HG03378 (cell line): ENCODE results near the gene RASGRF1.
"Not testable (repeated sequence)": the region's sequence is repeated elsewhere in the genome, so short reads cannot be mapped to it uniquely, and the experiment has no call there.

ENCODE experiments used
- ATAC-seq: cut with Tn5 transposase; IDR thresholded peaks from one replicate; pipeline ENCODE4 v1.9.1; 2021; ENCODE audit warnings: mild to moderate bottlenecking, moderate library complexity; ENCODE audit not compliant: unreplicated experiment

RASGRF1 gene

DNA sequence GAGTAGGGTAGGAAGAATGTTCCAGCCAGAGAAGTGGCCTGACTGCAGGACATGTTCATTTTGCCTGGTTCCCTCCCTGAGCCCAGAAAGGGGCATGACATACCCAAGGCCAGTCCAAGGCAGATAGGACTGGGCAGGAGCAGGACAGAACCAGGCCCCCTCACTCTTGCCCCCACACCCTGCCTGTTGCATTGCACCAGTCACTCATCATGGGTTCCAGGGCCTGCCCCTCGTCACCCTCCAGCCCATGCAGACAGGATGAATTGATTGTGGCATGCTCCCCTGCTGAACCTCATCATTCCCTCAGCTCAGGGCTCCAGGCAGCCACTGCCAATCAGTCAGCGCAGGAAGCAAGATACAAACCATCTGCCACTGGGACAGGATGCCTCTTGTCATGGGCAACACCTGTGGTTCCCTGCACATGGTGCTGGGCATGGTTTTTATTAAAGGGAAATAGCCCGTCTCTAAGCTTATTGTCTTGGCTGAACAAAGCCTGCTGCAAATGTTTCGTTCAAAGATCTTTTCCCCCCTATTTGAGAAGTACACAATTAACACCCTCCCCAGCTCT, 48.9 kb downstream of the RASGRF1 start:
- no peak for ATAC-seq

GRCh38 chr15:79037848-79038247, 52.7 kb downstream of the RASGRF1 start:
- no peak for ATAC-seq

GRCh38 chr15:79036323-79036722, 54.3 kb downstream of the RASGRF1 start:
- no peak for ATAC-seq

DNA sequence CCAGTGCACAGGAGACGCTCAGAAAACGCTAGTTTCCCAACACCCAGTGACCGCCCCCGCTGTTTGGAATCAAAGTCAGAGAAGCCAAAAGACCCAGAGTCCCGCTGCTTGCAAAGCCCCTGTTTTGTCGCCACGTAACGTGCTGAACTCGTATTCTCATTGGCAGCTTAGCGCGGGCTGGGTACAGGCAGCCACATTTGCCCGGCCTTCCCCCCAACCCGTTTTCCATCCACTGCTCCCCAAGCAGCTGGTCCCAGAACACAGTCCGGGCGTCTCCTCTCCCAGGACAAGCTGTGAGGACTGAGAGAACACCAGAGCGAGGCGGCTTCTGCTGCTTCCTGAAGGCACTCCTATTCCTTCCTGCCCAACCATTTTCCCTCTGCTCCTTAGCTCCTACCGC, 54.8 kb downstream of the RASGRF1 start:
- no peak for ATAC-seq

DNA sequence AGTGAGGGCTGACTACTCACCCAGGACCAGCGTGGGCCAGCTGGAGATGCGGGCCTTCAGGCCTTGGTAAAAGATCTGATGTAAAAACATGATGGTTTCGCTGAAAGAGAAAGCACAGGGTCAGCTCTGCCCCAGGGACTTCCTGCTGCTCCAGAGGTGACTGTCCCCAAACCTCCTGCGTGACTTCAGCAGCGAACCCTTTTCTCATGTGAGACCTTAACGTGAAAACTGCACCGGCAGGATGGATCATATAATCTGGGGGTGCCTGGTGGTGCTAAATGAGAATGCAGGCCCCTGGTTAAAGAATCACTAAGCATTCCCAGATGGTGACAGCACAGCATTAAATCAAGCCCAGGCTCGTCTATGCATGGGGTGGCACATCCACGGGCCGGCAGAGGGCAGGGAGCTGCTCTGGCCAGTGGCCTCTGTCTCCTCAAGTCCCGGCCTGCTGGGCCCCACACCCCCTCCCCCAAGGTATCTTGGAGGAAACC, 55.4 kb downstream of the RASGRF1 start:
- no peak for ATAC-seq

- no peak for ATAC-seq
These were observed 56.3 kb downstream of the RASGRF1 start for GRCh38 chr15:79034284-79034683.

DNA sequence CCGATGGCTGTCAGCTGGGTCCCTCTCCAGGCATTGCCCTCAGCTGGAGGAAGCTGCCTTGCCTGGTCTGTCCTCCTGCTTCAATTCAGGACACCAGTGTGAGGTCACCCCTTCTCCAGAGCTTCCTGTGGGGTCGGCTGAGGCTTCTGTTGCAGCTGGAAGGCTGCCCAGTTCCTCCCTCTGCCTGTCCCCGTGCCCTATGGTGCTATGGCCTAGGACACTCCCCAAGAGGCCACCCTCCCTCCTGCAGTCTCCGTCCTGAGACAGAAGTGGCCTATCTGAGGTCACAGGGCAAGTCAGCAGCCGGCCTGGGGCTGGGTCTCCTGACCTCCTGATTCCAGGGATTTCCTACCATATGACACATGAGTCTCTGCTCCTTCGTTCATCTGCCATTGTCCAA, 57.9 kb downstream of the RASGRF1 start:
- ATAC-seq, result no peak

- no peak for ATAC-seq
These were observed 58.8 kb downstream of the RASGRF1 start for GRCh38 chr15:79031821-79032220.

DNA sequence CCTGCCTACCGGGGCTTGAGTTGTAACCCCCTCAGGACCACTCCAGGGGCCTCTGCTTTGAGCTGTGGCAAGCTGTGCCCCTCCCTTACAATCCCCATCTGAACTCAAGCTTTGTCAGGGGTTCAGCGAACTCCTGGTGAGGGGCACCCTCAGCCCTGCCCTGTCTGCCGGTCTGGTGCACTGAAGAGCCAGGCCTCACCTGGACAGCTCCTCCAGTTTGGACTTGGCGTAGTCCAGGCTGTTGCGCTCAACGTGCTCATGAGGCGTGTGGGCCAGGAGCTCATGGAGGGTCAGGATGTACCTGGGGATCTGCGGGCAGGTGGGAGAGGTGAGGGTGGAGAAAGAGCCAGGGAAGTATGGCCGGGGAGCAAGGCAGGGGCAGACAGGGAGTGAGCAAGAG, 59.4 kb downstream of the RASGRF1 start:
- ATAC-seq, result no peak

DNA sequence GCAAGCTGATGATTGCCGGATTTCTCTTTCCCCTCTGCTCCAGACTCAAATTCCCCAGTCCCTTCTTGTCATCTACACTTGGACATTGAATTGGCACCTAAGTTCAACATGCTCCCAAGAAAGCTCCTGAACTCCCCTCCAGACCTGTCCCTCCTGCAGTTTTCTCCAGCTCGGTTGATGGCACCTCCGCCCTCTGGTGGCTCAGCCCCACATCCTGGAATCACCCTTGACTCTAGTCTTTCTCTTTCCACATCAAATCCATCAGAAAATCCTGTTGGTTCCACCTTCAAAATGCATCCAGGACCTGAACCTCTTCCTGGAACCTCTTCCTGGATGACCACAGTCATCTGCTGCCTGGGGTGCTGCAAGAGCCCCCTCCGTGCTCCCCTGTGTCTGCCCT, 60.1 kb downstream of the RASGRF1 start:
- ATAC-seq, result no peak

- no peak for ATAC-seq
These were observed 62.1 kb downstream of the RASGRF1 start for GRCh38 chr15:79028411-79028964.

- no peak for ATAC-seq
These were observed 62.8 kb downstream of the RASGRF1 start for GRCh38 chr15:79027532-79028410.

DNA sequence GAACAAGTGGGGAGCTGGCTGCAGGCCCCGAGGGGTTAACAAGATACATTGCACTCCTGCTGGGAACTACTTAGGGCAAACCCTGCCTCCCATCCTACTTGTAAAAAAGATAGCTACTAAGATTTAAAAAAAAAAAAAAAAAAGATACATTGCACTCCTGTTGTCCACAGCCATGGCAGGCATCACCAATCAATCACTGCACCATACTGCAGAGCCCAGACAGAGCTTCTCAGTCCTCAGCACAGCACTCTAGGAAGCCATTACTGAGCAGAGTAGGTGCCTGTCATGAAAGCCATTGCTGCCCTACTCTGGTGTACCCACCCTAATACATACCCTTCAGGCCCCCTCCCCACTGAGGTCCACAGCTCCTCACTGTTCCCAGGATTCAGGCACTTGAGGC, 64.8 kb downstream of the RASGRF1 start:
- ATAC-seq, result no peak

DNA sequence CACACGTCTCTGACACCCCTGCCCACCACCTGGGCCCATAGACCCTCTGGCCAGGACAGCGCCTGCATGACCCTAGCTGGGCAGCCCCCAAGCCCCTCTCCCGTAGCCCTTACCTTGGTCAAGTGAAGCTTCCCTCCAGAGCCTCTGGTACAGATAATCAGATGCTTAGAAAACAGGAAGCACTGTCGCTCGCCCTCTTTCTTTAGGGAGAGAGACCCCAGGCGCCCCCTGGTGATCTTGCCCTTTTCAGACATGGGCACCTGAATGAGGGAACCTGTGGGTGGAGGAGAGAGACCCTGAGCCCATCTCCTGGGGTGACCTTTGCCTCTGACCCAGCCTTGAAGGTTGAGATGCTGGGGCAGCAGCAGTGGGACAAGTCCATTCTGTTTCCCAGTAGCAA, 65.4 kb downstream of the RASGRF1 start:
- ATAC-seq, result no peak

GRCh38 chr15:79024493-79024892, 66.1 kb downstream of the RASGRF1 start:
- ATAC-seq, result not testable (repeated sequence)

- no peak for ATAC-seq
These were observed 66.7 kb downstream of the RASGRF1 start for GRCh38 chr15:79023918-79024317.

DNA sequence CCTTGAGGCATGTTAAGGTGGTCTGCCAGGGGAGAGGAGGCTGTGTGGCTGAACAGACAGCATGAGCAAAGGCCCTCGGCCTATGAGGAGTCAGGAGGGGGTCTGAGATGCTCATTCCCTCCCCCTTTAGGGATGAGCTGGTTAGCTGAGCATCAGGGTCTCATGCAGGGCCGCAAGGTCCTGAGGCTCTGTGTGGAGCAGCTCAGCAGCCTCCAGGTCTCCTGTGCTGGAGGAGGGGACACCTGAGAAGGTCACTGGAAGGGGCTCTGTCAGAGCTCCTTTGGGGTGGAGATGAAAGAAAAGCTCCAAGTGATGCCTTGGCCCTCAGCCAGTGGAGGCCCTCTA, 67.1 kb downstream of the RASGRF1 start:
- no peak for ATAC-seq

DNA sequence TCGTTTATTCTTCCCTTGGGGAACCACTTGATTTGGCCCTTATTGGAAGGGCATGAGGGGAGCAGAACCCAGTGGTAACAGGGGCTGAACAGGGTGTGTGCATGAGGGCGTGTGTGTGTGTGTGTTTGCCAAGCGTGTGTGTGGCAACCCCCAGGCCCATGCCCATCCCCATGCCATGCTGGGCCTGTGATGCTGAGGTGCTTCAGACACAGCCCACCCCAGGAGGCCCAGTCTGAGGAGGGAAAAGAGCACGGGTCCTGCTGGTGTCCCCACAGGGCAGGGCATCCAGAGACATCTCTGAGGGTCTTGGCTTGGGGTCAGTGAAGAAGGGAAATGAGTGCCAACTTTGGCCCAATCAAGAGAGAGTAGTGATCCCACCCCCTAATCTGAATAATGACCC, 71.6 kb downstream of the RASGRF1 start:
- ATAC-seq, result no peak

DNA sequence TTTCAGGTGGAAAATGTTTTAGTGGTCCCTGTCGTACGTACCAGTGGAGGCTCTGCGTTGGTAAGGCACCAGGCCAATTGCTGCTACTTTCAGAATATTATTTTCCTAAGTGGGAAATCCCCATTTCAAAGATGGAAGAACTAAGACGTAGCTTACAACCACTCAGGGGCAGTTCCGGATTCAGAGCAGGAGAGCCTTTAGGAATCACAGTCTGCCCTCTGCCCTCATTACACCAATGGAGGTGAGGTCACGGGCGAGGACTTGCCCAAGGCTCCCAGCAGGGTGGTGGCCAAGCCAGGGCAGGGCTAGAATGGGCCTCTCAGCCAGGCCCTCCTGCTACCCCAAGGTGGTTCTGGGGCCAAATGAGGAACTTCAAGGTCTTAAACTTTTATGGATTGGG, 72.6 kb downstream of the RASGRF1 start:
- no peak for ATAC-seq

DNA sequence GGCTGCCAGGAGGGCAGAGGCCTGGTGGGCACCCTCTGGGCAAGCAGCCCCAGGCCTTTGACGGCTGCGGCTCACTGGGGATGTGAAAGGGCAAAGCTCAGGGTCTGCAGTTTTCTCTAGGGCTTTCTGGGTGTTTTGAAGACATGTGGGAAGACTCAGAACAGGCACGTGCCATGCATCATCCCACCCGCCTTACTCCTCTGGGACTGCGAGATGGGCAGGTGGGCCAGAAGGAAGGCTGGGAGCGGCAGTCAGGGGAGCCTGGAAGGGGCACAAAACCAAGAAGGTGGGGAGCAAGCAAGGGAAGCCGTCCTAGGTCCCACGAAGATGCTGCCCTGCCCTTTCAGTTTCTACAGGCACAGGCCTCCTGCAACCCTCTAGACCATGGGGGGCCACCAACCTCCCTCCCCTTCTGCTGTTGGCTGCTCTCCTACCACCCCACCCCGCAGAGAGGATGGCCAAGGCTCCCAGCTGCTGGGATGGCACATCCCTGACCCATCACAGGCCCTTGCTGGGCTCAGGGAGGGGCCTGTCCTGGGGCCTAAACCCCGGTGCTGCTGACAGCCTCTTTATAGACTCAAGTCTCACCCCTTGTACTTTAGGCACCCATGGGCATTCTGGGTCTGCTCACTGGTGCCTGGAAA, 73.9 kb downstream of the RASGRF1 start:
- no peak for ATAC-seq

- no peak for ATAC-seq
These were observed 75.2 kb downstream of the RASGRF1 start for GRCh38 chr15:79015416-79015815.

DNA sequence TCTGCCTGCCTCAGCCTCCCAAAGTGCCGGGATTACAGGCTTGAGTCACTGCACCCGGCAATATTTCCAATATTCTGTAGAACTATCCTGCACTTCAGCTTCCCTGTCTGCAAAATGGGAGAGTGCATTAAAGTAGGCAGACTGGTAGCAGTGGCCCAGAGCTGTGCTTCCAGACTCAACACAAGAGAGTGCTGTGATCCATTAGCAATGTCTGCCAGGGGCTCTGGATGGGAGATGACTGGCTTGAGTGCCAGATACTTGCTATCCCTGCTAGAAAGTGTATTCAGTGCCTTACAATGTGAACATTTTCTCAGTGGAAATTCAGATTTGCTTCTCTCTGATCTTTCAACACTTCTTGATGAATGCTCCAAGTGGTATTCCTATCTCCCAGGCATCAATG, 80.3 kb downstream of the RASGRF1 start:
- ATAC-seq, result no peak
